Mesothelial cell of epicardium (in vitro differentiated cells): ENCODE results near the gene SCAPER. TPM values are rescaled to one million over a fixed set of nuclear protein-coding genes. Genes with fewer than 3 reads are reported as not detected.
A peak's percentile ranks its signal among the peaks of the same experiment; 100 is the strongest.

Source experiments
- DNase-seq, 2 experiments: peaks; one replicate each; pipeline ENCODE4 v3.0.0; 2021; ENCODE audit warnings: low spot score in 2 of 2; ENCODE audit not compliant: unreplicated experiment in 2 of 2
- H3K27ac Mint-ChIP-seq: 2 replicates; pipeline ENCODE4 v1.8.0; 2021; ENCODE audit warnings: mixed read lengths
- H3K27me3 Mint-ChIP-seq: 2 replicates; pipeline ENCODE4 v1.8.0; 2021; ENCODE audit warnings: low read depth, mixed read lengths
- H3K36me3 Mint-ChIP-seq: 2 replicates; pipeline ENCODE4 v1.8.0; 2021; ENCODE audit warnings: mixed read lengths
- H3K4me1 Mint-ChIP-seq: 2 replicates; pipeline ENCODE4 v1.8.0; 2021; ENCODE audit warnings: mixed read lengths
- H3K4me3 Mint-ChIP-seq: 2 replicates; pipeline ENCODE4 v1.8.0; 2021; ENCODE audit warnings: mild to moderate bottlenecking, moderate library complexity, mixed read lengths
- H3K9me3 Mint-ChIP-seq: 2 replicates; pipeline ENCODE4 v1.8.0; 2021; ENCODE audit warnings: mixed read lengths
- CTCF ChIP-seq: fragments of 200-600 bp; sonication (generic); IDR thresholded peaks from one replicate; pipeline ENCODE4 v1.5.0; 2021; ENCODE audit warnings: antibody characterized with exemption; ENCODE audit not compliant: unreplicated experiment
- total RNA-seq: library from RNA; stranded (reverse); gene quantifications from 3 replicates; pipeline ENCODE4 v1.2.1, GENCODE V29; 2021

SCAPER gene
- total RNA-seq, 1 donor from 2014 or later, result 35.9 TPM

- peaks cover 21% of the 10 kb centered on the region for H3K4me1 Mint-ChIP-seq
- H3K9me3 Mint-ChIP-seq, result no peaks in the 10 kb centered on the region
- DNase-seq, result no peak
- no peak overlapping the region for H3K4me3 Mint-ChIP-seq
- peaks cover 28% of the 10 kb centered on the region for H3K36me3 Mint-ChIP-seq
- H3K27ac Mint-ChIP-seq, result no peak overlapping the region
- no peaks in the 10 kb centered on the region for H3K27me3 Mint-ChIP-seq
- TF ChIP-seq CTCF, result no peak
Measured at GRCh38 chr15:76935620-76936019, 30.5 kb upstream of the SCAPER start.

DNA sequence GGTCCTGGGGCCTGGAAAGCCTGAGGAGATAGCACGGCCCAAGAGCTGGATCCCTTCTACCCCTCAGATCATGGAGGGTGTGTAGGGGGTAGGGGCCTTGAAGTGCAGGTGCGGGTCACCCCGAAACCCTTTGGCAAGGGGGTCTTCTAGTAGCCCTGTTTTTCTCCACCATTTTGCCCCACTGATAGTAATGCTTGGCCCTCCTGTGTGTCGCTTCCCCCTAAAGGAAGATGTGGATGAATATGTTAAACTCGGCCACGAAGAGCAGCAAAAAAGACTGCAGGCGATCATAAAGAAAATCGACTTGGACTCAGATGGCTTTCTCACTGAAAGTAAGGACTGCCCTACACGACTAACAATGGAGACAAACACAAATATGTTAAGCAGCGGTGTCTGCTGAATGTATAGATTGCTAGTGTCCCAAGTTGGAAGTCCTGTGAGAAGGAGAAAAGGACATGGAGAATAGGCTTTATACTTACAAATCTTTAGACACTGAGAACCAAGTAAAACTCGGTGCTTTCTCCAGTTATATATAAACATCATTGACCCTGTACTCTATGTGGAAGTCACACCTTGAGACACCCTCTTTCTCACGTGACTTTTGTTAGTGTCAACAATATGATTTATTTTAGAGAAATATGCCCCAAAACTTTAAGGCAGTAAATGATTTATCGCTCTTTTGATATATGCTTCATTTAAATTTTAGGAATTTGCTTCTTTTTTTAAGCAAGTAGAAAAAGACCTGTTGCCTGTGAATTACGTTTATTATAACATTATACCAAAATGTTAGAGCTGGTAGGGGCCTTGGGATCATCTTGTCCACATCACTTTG lies 27.2 kb upstream of the SCAPER start:
- DNase-seq, result no peak
- Mint-ChIP-seq H3K27me3 (no peaks in the 10 kb centered on the region), H3K27ac (peak overlapping the region; percentile 91)

GRCh38 chr15:76931397-76932134 lies 26.4 kb upstream of the SCAPER start, which contains the start of gene RCN2:
Gene RCN2 (plus strand): TSS chr15:76931749. CDS start chr15:76931842, 93 bp downstream.
- peak within 1 kb of the TSS; percentile 91 for H3K27ac Mint-ChIP-seq
- TF ChIP-seq CTCF, result no peak

More for the DNA sequence above, 27.2 kb upstream of the SCAPER start:
- H3K9me3 Mint-ChIP-seq, result no peaks in the 10 kb centered on the region
- H3K4me1 Mint-ChIP-seq, result peaks cover 21% of the 10 kb centered on the region
- no peak for TF ChIP-seq CTCF
- peaks cover 23% of the 10 kb centered on the region for H3K36me3 Mint-ChIP-seq
- peak overlapping the region; percentile 78 for H3K4me3 Mint-ChIP-seq

DNA sequence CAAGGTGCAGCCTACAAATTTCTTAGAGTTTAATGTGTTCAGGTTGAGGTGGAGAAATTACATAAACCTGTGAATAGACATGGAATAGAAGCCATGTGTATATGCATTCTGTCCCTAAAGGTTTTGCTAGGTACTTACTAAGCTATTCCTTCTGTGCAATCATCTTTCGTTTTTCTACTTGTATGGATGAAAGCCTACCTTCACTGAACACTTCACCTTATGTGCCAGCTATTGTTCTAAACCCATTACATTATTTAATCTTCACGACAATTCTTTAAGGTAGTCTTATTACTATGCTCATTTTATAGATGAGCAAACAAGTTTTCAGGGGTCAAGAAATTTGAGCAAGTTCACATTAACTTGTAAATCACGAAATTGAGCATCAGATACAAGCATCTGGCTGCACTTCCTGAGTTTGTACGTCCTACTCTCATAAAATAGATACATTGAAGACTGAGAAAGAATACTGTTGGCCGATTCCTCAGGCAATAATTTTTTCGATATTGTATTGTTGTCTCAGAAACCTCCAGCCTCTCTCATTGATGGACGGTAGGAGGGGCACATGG lies 25.8 kb upstream of the SCAPER start:
- peak overlapping the region; percentile 89 for H3K27ac Mint-ChIP-seq
- peaks cover 13% of the 10 kb centered on the region for H3K36me3 Mint-ChIP-seq
- H3K4me3 Mint-ChIP-seq, result peak overlapping the region; percentile 78
- H3K4me1 Mint-ChIP-seq, result peaks cover 21% of the 10 kb centered on the region
- no peaks in the 10 kb centered on the region for H3K27me3 Mint-ChIP-seq
- no peaks in the 10 kb centered on the region for H3K9me3 Mint-ChIP-seq
- DNase-seq, result no peak
- no peak for TF ChIP-seq CTCF

More at GRCh38 chr15:76931397-76932134, 26.4 kb upstream of the SCAPER start, which contains the start of gene RCN2:
- H3K9me3 Mint-ChIP-seq, result no peaks in the 10 kb centered on the region
- H3K36me3 Mint-ChIP-seq, result peaks cover 18% of the 10 kb centered on the region
- peak within 1 kb of the TSS; percentile 78 for H3K4me3 Mint-ChIP-seq
- peak; percentile 87 to 90 for DNase-seq
- peaks cover 21% of the 10 kb centered on the region for H3K4me1 Mint-ChIP-seq
- no peaks in the 10 kb centered on the region for H3K27me3 Mint-ChIP-seq

DNA sequence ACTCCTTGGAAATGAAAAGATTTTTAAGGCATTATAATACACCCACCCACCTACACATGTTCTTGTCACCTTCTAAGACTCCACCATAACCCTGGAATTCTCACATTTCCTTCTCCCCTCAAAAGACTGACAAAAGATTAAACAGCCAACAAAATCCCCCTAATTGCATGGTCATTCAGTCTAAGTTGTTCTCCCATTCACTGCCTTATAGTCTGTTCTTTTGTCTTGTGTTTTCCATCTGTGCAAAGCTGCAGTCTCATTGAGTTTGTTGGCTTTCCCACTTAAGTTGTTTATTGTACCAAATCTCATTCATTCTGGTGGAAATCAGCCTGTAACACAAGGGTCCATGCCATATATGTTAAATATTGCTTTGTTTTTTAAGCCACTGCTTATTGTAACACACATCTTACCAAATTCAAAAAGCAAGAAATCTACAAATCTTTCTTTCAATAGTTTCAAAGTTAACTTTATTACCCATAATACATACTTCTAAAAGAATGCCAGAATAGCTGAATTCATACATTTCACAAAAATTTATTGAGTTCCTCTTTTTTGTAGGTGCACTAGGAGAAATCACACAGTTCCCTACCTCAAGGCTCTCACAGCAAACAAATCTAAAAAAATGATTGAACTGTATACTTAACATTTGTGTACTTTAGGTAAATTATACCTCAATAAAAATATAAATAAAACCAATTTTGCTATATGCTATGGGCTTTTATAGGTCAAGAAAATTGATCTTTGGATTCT lies 24.0 kb upstream of the SCAPER start:
- Mint-ChIP-seq H3K27ac (no peak overlapping the region), H3K27me3 (peaks cover 4% of the 10 kb centered on the region), H3K9me3 (no peaks in the 10 kb centered on the region), H3K4me3 (no peak overlapping the region), H3K36me3 (peaks cover 7% of the 10 kb centered on the region), H3K4me1 (peaks cover 17% of the 10 kb centered on the region)
- TF ChIP-seq CTCF, result no peak
- no peak for DNase-seq
